GM23248 (cell line): Measurements from ENCODE around the gene STX16. TPM values are rescaled to one million over a fixed set of nuclear protein-coding genes. Genes with fewer than 3 reads are reported as not detected.

Experiments
- DNase-seq: peaks from one replicate; pipeline ENCODE4 v3.0.0-alpha.2; 2015
- H2AFZ ChIP-seq: fragments of 200-600 bp; sonication (generic); 2 replicates; pipeline ENCODE4 v1.6.1; 2016; ENCODE audit warnings: antibody characterized with exemption
- H3F3A ChIP-seq: fragments of 200-600 bp; sonication (generic); 2 replicates; pipeline ENCODE4 v1.6.1; 2016; ENCODE audit warnings: mild to moderate bottlenecking, antibody characterized with exemption, mixed run types; ENCODE audit not compliant: insufficient read depth
- H3K27ac ChIP-seq: fragments of 200-600 bp; sonication (generic); 2 replicates; pipeline ENCODE4 v1.5.1; 2016; ENCODE audit warnings: mild to moderate bottlenecking
- H3K27me3 ChIP-seq: fragments of 200-600 bp; sonication (generic); replicated peaks from 2 replicates; pipeline ENCODE4 v1.6.1; 2016; ENCODE audit warnings: mild to moderate bottlenecking; ENCODE audit not compliant: insufficient read depth
- H3K36me3 ChIP-seq: fragments of 200-600 bp; sonication (generic); 2 replicates; pipeline ENCODE4 v1.6.1; 2016; ENCODE audit warnings: low read depth, mild to moderate bottlenecking
- H3K4me1 ChIP-seq: fragments of 200-600 bp; sonication (generic); 2 replicates; pipeline ENCODE4 v1.6.1; 2016; ENCODE audit warnings: mild to moderate bottlenecking; ENCODE audit not compliant: insufficient read depth
- H3K4me2 ChIP-seq: fragments of 200-600 bp; sonication (generic); one replicate; pipeline ENCODE4 v1.6.1; 2016; ENCODE audit warnings: mild to moderate bottlenecking; ENCODE audit not compliant: unreplicated experiment
- H3K4me3 ChIP-seq: fragments of 200-600 bp; sonication (generic); 2 replicates; pipeline ENCODE4 v1.5.1; 2016; ENCODE audit warnings: mild to moderate bottlenecking
- H3K79me2 ChIP-seq: fragments of 200-600 bp; sonication (generic); 2 replicates; pipeline ENCODE4 v1.6.1; 2016; ENCODE audit warnings: mild to moderate bottlenecking; ENCODE audit not compliant: insufficient read depth
- H3K9ac ChIP-seq: fragments of 200-600 bp; sonication (generic); 2 replicates; pipeline ENCODE4 v1.6.1; 2016; ENCODE audit warnings: mild to moderate bottlenecking
- H3K9me2 ChIP-seq: fragments of 200-600 bp; sonication (generic); 2 replicates; pipeline ENCODE4 v1.6.1; 2016; ENCODE audit warnings: mixed run types, mild to moderate bottlenecking, moderate library complexity; ENCODE audit not compliant: insufficient read depth
- H3K9me3 ChIP-seq: fragments of 200-600 bp; sonication (generic); one replicate; pipeline ENCODE4 v1.6.1; 2017; ENCODE audit warnings: low read depth
- H4K20me1 ChIP-seq: fragments of 200-600 bp; sonication (generic); 2 replicates; pipeline ENCODE4 v1.6.0; 2016; ENCODE audit not compliant: insufficient read depth
- EZH2 ChIP-seq: fragments of 200-600 bp; sonication (generic); IDR thresholded peaks from 2 replicates; pipeline ENCODE4 v1.6.1; 2018; ENCODE audit warnings: antibody characterized with exemption, mild to moderate bottlenecking; ENCODE audit not compliant: insufficient read depth, poor library complexity, severe bottlenecking
- EZH2phosphoT487 ChIP-seq: fragments of 200-600 bp; sonication (generic); IDR thresholded peaks from 2 replicates; pipeline ENCODE4 v1.6.1; 2018; ENCODE audit warnings: antibody characterized with exemption, moderate library complexity, mild to moderate bottlenecking, low read depth; ENCODE audit not compliant: insufficient read depth
- WGBS, 2 experiments: methylation state at CpG; one replicate each; pipeline ENCODE4 v1.1.6; 2015 to 2017; ENCODE audit warnings: low lambda C conversion rate in 2 of 2, low coverage in 1 of 2; ENCODE audit errors: missing lambda C conversion rate in 2 of 2; 5-methylcytosine and 5-hydroxymethylcytosine counted together
- in situ Hi-C: fragments of 300-500 bp; cut with MboI; formaldehyde crosslinking; loops from 2 replicates; pipeline ENCODE4 v1.15.0; 2020
- polyA plus RNA-seq: library from polyadenylated mRNA; unstranded; fragments of >200 nt; fragmentation: Nextera tagmentation; extraction: Ambion mirVana; gene quantifications from 2 replicates; pipeline ENCODE4 v1.2.1, GENCODE V29; 2016
- total RNA-seq: library from RNA; depleted of rRNA; stranded (reverse); fragments of >200 nt; shearing (Covaris generic); gene quantifications from 2 replicates; pipeline ENCODE4 v1.2.3, GENCODE V29; 2014

Gene STX16
- total and polyA plus RNA-seq, 2 experiments from 2014 or later = 17.6 to 36.9 TPM

DNA sequence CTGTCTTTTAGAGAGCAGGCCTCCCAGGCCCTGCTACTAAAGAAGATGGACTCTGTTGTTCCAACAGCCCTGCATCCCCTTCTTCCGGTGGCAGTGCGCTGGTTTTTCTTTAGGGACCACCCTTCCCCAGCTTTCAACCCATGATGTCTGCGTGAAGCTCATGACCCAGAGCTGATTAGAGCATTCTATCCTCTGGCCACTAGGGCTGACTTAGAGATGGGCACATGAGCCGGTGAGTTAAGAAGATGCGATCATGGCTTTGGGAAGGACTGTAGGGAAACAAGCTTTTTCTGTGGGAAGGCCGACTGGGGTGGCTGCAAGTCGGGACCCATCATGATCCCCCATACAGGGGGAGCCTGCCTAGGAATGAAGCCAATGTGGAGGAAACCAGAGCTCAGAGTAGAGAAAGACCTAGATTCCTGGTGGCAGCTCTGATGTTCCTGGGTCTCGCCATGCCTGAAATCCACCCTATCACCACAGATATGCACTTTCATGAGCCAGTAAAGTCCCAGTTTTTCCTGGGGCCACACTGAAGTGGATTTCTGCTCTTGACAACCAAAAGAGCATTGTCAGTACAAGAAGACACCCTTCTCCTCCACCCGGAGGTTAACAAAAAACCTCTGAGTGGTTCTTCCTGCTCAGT, 29.1 kb upstream of the STX16 start:
- no peaks in the 10 kb centered on the region for H3K79me2 ChIP-seq
- no peaks in the 10 kb centered on the region for H3K9me3 ChIP-seq
- no peaks in the 10 kb centered on the region for H3K36me3 ChIP-seq
- no peaks in the 10 kb centered on the region for H4K20me1 ChIP-seq
- no peak for DNase-seq
- no peak overlapping the region for H3K9ac ChIP-seq
- no peak overlapping the region for H3K27ac ChIP-seq
- no peak overlapping the region for H3K4me3 ChIP-seq
- 81 to 89% methylated on average over 9 of the region's 9 CpGs for WGBS, 2 experiments
- peaks cover 4% of the 10 kb centered on the region; the same call in 1 of the 2 replicates for H3F3A ChIP-seq
- no peak overlapping the region for H3K4me2 ChIP-seq
- in situ Hi-C loops = no loop called here
- no peak for TF ChIP-seq EZH2
- no peak for TF ChIP-seq EZH2phosphoT487
- no peaks in the 10 kb centered on the region for H3K9me2 ChIP-seq
- H3K4me1 ChIP-seq = peaks cover 37% of the 10 kb centered on the region
- H3K27me3 ChIP-seq = no peaks in the 10 kb centered on the region
- H2AFZ ChIP-seq = no peak overlapping the region

DNA sequence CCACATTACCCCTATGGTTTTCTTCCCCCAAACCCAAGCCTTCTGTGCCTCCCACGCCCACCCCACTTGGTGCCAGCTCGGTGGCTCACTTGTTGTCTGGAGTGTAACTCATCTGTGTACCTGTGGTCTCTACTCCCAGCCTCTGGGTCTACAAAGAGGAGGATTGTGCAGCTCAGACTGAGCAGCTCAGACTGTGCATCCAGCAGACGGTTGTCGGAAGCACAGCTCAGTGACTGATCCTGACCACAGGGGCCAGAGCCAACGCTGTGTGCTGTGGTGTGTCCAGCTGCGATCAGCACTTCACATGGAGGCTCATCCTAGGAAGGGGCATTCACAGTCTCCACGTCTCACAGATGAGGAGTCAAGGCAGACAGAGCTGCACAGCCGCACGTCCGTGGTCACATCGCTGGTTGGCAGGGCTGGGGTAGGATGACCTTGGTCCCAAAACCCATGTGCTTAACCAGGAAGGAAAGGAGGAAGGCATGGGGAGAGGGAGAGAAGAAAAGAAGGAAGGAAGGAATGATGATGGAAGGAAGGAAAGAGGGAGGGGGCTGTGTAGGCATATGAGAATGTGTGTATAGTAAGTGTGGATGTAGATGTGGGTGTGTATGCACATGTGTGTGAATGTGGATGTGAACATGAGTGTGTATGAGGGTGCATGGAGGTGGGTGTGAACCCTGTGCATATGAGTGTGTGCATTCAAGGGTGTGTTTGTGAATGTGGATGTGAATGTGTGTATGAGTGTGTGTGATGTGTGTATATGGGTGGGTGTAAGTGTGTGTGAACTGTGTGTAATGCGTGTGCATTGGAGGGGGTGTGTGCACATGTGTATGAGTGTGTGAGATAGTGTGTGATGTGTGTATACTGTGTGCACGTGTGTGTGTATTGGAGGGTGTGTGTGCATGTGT, 28.2 kb upstream of the STX16 start:
- no peak overlapping the region for H3K9ac ChIP-seq
- peaks cover 37% of the 10 kb centered on the region for H3K4me1 ChIP-seq
- no peak overlapping the region for H2AFZ ChIP-seq
- peak; percentile 34 for DNase-seq
- H3K9me3 ChIP-seq = no peaks in the 10 kb centered on the region
- no peak overlapping the region for H3K4me3 ChIP-seq
- TF ChIP-seq EZH2phosphoT487 = no peak
- TF ChIP-seq EZH2 = no peak
- no peaks in the 10 kb centered on the region for H3K27me3 ChIP-seq
- H3F3A ChIP-seq = peaks cover 4% of the 10 kb centered on the region; the same call in 1 of the 2 replicates
- in situ Hi-C loops = no loop called here
- H4K20me1 ChIP-seq = no peaks in the 10 kb centered on the region
- H3K79me2 ChIP-seq = no peaks in the 10 kb centered on the region
- H3K36me3 ChIP-seq = no peaks in the 10 kb centered on the region
- no peaks in the 10 kb centered on the region for H3K9me2 ChIP-seq
- WGBS, 2 experiments = 66 to 74% methylated on average over 13 of the region's 13 CpGs
- H3K4me2 ChIP-seq = no peak overlapping the region
- H3K27ac ChIP-seq = peak overlapping the region; percentile 12; the same call in 1 of the 2 replicates

DNA sequence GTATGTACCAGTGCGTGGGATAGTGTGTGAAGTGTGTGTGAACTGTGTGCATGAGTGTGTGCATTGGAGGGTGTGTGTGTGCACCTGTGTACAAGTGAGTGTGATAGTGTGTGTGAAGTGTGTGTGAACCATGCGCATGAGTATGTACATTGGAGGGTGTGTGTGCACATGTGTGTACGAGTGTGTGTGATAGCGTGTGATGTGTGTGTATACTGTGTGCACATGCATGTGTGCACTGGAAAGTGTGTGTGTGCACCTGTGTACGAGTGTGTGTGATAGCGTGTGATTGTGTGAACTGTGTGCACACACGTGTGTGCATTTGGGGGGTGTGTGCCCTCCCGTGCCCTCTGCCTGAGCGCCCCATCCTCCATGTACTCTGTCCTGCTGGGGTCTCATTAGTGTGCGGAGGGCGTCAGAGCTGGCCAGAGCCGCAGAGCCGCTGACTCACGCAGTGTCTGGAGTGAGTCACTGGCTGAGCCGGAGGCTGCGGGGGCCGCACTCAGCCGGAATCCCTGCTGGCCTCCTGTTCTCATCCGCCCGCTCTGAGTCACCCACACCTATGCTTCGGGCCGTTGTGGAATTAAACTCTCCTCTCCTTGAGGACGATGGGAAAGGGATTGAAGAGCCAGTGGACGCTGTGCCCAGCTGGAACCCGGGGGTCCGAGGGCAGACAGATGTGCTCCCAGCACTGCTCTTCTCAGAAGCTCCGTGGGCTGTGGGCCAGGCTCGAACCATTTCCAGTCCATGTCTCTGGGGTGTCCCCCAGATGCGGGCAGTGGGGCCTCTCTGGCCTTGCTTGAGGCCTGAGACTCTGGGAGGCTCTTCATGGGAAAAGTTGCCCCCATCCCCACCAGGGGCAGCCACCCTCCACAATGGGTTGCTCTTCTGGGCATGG, 27.3 kb upstream of the STX16 start:
- Histone ChIP-seq H3K9me2 (no peaks in the 10 kb centered on the region), H3K4me3 (no peak overlapping the region), H3K9me3 (no peaks in the 10 kb centered on the region), H3F3A (peaks cover 4% of the 10 kb centered on the region; the same call in 1 of the 2 replicates), H3K79me2 (no peaks in the 10 kb centered on the region), H4K20me1 (no peaks in the 10 kb centered on the region), H3K4me2 (peak overlapping the region; percentile 47), H3K36me3 (no peaks in the 10 kb centered on the region), H3K27ac (peak overlapping the region; percentile 66), H3K9ac (no peak overlapping the region), H2AFZ (0 out of 2 replicates have a peak overlapping the region, but pooled peaks have one; percentile 9), H3K4me1 (peaks cover 30% of the 10 kb centered on the region), H3K27me3 (no peaks in the 10 kb centered on the region)
- in situ Hi-C loops = no loop called here
- DNase-seq = peak; percentile 99
- WGBS, 2 experiments = 40 to 44% methylated on average over 27 to 29 of the region's 29 CpGs
- TF ChIP-seq EZH2 (no peak), EZH2phosphoT487 (no peak)

DNA sequence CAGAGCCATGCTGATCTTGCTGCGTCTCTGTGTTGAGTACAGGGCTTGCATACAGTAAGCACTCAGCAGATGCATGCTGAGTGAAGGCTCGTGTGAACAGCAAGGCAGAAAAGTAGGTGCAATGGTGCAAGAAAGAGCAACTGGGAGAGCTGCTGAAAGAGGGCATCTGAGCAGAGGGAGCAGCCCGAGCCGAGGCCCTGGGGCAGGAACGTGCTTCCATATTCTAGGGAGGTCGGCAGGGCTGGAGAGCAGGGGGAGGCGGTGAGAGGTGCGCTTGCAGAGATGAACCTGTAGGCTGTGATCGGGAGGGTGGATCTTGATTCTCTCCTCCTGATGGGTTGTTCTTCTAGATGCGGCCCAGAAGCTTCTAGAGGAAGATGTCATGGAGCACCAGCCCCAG, 26.4 kb upstream of the STX16 start:
- no peak overlapping the region for H3K27ac ChIP-seq
- peaks cover 34% of the 10 kb centered on the region for H3K4me1 ChIP-seq
- no peak overlapping the region for H3K9ac ChIP-seq
- no peak for DNase-seq
- H3K9me3 ChIP-seq = no peaks in the 10 kb centered on the region
- H3K9me2 ChIP-seq = no peaks in the 10 kb centered on the region
- no peak overlapping the region for H3K4me2 ChIP-seq
- H4K20me1 ChIP-seq = no peaks in the 10 kb centered on the region
- 95% methylated on average over 10 of the region's 10 CpGs for WGBS, 2 experiments
- H3F3A ChIP-seq = peaks cover 10% of the 10 kb centered on the region
- H3K27me3 ChIP-seq = no peaks in the 10 kb centered on the region
- no peak for TF ChIP-seq EZH2phosphoT487
- no peak for TF ChIP-seq EZH2
- no peaks in the 10 kb centered on the region for H3K36me3 ChIP-seq
- no peaks in the 10 kb centered on the region for H3K79me2 ChIP-seq
- H3K4me3 ChIP-seq = no peak overlapping the region
- H2AFZ ChIP-seq = no peak overlapping the region
- in situ Hi-C loops = no loop called here
